ENCODE results near the gene PRICKLE1.

DNA sequence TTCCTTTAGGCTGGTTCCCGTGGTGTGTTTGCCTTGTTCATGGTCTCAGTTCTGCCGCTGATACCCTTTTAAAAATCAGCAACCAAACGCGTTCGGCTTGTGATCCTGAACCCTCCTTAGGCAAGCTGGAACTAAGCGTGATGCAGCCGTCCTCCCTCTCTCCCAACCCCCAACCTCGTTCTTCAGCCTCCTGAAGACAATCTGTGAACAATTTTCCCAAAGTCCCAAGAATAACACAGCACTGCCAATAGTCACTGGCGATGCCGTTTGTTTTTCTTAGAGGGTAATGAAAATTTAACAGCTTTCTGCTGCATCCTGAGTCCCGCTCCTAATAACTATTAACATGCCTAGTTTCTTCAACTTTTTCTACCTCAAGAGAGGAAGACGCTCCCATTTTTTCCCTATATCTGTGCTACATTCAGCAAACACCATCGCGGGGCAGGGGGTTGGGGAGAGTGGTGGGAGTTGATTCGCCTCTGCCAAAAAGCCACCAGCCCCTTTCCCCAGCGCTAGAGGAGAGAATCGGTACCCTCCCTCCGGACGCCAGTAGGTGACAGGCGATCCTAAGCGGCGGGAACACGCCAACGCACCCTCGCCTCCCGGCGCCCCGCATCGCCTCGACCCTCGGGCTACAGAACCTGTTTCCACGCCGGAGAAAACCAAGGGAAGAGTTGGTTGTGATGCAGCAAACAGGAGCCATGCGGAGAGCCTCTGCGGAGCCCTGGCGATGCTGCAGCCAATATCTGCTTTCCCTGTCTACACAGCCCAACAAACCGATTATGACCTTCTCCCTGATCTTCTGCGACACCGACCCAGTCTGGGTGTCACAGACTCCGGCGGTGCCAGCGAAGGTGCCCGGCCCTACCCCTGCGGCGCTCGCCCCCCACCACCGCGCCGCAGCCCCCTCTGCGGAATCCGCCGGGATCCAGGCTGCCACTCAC, 752 bp downstream of the PRICKLE1 start:
- TF ChIP-seq SPI1 (IDR thresholded peaks at IDR 0.05; ENCODE audit: borderline replicate concordance, low read depth, low read length): no peak
- TF ChIP-seq, protein P1, sequence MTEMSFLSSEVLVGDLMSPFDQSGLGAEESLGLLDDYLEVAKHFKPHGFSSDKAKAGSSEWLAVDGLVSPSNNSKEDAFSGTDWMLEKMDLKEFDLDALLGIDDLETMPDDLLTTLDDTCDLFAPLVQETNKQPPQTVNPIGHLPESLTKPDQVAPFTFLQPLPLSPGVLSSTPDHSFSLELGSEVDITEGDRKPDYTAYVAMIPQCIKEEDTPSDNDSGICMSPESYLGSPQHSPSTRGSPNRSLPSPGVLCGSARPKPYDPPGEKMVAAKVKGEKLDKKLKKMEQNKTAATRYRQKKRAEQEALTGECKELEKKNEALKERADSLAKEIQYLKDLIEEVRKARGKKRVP (CRISPR knock-in tag; IDR thresholded peaks at IDR 0.05): no peak
- TF ChIP-seq KHSRP (IDR thresholded peaks at IDR 0.05): no peak
- no peak for TF ChIP-seq RCOR1 (IDR thresholded peaks at IDR 0.05; ENCODE audit: borderline replicate concordance in 1 of 2, low read depth in 2 of 2, low read length in 2 of 2)
- no peak for TF ChIP-seq KLF13 (tag; IDR thresholded peaks at IDR 0.05; ENCODE audit: borderline replicate concordance, low read depth)
- no peak; a peak in 1 of 4 replicates for TF ChIP-seq MAZ (CRISPR knock-in tag; conservative IDR thresholded peaks at IDR 0.05 in 1 of 2, IDR thresholded peaks at IDR 0.05 in 1 of 2)
- TF ChIP-seq, protein P2, sequence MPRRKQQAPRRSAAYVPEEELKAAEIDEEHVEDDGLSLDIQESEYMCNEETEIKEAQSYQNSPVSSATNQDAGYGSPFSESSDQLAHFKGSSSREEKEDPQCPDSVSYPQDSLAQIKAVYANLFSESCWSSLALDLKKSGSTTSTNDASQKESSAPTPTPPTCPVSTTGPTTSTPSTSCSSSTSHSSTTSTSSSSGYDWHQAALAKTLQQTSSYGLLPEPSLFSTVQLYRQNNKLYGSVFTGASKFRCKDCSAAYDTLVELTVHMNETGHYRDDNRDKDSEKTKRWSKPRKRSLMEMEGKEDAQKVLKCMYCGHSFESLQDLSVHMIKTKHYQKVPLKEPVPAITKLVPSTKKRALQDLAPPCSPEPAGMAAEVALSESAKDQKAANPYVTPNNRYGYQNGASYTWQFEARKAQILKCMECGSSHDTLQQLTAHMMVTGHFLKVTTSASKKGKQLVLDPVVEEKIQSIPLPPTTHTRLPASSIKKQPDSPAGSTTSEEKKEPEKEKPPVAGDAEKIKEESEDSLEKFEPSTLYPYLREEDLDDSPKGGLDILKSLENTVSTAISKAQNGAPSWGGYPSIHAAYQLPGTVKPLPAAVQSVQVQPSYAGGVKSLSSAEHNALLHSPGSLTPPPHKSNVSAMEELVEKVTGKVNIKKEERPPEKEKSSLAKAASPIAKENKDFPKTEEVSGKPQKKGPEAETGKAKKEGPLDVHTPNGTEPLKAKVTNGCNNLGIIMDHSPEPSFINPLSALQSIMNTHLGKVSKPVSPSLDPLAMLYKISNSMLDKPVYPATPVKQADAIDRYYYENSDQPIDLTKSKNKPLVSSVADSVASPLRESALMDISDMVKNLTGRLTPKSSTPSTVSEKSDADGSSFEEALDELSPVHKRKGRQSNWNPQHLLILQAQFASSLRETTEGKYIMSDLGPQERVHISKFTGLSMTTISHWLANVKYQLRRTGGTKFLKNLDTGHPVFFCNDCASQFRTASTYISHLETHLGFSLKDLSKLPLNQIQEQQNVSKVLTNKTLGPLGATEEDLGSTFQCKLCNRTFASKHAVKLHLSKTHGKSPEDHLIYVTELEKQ (CRISPR knock-in tag; IDR thresholded peaks at IDR 0.05): no peak
- TF ChIP-seq MIER1 (IDR thresholded peaks at IDR 0.05; ENCODE audit: low read depth): no peak
- no peak; the same call in 1 of the 2 replicates for TF ChIP-seq EZH2 (IDR thresholded peaks at IDR 0.05; ENCODE audit: borderline replicate concordance, low read depth, low read length)
